Hematopoietic multipotent progenitor cell treated with erythropoietin and hydrocortisone succinate and interleukin-3 and kit ligand, for 8 days (in vitro differentiated cells): ENCODE measurements around the gene MAP3K10.
"Not testable (repeated sequence)": the region's sequence is repeated elsewhere in the genome, so short reads cannot be mapped to it uniquely, and the experiment has no call there.

Source experiments
- DNase-seq: peaks from one replicate; pipeline ENCODE4 v3.0.0-alpha.2; 2015

The MAP3K10 gene

DNA sequence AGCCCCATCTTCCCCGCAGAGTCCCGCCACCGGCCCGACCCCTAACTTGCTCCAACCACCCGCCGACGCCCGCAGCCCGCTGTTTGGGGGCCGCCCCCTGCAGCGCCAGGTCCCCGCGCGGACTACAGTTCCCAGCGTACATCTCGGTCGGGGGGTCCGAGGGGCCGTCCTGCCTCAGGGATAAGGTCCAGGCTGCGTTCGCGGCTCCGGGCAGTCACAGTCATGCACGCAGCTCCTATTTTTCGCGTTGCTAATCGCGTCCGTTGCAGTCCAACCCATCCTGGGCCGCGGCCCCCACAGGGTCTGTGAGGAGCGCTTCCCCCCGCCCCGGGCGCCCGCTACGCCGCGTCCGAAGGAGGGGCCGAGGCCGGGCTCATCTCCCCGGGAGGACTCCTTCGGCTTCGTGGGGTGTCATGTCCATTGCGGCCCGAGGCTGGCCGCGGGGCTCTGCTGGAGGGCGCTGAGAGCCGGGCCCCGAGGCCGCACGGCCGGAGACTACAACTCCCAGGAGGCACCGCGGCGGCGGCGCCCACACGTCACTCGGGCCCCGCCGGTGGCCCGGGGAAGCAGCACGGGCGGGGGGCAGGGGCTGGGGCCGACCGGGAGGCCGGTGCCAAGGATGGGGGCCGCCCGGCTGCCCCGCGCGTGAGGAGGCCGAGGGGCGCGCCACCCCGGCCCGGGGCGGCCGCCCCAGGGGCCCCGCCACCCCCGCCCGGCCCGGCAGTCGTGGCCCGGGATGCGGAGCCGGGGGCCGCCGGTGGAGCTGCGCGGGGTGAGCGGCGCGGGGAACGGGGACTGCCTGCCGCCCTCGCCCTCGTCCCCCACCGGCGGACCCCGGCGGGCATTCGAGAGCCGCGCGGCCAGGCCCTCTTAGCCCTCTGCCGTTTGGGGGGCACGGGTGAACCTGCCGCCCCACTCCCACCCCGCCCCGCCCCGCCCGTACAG lies at the start of gene MAP3K10:
Gene MAP3K10, plus strand, starts transcription at position 536 of the 945 bp plus-strand sequence. CDS start 606 bp downstream, outside the sequence.
- DNase-seq: peak; percentile 62

DNA sequence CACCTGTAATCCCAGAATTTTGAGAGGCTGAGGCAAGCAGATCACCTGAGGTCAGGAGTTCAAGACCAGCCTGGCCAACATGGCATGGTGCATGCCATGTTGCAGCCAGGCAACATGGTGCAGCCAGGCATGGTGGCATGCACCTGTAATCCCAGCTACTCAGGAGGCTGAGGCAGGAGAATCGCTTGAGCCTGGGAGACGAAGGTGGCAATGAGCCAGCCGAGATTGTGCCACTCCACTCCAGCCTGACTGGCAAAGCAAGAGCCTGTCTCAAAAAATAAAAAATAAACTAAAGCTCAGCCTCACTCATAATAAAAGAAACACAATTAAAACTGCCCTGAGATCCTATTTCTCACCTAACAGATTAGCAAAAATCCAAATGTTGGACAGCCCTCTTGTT lies 49.7 kb upstream of the MAP3K10 start:
- no peak for DNase-seq

DNA sequence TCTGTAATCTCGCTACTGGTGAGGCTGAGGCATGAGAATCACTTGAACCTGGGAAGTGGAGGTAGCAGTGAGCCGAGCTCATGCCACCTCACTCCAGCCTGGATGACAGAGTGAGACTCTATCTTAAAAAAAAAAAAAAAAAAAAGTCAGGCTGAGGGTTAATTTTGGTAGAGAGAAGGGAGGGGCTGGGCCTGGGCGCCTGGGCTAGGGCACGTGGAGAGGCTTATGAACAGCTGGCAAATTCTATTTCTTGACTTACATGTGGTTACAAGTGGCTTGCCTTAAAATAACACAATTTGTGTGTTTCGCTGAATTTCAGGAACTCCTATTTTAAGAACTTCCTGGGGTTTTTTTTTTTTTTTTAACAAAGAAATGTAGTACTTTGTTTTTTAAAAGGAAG lies 47.6 kb upstream of the MAP3K10 start:
- DNase-seq: no peak

DNA sequence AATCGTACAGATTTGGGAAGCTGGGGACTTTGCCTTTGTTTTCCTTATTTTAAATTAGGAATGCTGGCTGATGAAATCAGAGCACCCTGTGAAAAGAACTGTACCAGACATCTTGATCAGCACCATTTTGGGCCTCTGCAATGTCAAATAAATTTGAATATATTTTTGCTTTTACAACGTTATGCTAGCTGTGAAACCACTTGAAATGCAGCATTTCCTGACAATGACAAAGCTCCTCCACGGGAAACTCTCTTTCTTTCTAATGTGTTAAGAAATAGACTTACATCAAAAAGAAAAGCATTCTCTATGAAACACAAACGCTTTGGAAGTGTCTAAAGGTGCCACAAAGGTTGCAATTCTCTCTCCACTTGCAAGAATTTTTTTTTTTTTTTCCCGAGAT lies 47.1 kb upstream of the MAP3K10 start:
- DNase-seq: no peak

DNA sequence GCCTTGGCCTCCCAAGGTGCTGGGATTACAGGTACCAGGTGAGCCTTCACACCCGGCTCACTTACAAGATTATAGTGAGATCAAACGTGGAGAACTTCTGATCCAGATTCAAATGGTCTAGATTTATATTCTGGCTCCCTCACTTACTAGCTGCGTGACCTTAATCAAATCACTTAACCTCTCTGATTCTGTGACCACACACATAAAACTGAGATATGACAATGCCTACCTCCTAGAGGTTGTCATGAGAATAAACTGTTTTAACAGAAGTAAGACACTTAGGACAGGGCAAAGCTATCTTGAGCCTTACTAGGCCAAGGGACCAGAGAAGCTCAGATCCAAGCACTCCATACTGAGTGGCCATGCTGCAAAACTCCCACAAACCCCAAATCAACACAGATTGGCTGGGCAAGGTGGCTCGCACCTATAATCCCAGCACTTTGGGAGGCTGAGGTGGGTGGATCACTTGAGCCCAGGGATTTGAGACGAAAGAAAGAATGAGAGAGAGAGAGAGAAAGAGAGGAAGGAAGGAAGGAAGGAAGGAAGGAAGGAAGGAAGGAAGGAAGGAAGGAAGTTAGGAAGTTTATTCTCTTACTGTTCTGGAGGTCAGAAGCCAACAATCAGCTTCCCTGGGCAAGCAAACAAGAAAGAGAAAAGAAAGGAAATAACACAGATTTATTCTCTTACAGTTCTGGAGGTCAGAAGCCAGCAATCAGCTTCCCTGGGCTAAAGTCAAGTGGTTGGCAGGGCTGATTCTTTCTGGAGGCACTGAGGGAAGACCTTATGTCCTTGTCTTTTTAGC lies 46.1 kb upstream of the MAP3K10 start:
- DNase-seq: no peak

DNA sequence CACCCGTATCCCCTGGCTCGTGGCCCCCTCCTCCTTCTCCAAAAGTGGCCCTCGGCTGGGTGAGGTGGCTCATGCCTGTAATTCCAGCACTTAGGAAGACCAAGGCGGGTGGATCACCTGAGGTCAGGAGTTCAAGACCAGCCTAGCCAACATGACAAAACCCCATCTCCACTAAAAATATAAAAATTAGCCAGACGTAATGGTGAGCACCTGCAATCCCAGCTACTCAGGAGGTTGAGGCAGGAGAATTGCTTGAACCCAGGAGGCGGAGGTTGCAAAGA lies 45.5 kb upstream of the MAP3K10 start:
- not testable (repeated sequence) for DNase-seq

DNA sequence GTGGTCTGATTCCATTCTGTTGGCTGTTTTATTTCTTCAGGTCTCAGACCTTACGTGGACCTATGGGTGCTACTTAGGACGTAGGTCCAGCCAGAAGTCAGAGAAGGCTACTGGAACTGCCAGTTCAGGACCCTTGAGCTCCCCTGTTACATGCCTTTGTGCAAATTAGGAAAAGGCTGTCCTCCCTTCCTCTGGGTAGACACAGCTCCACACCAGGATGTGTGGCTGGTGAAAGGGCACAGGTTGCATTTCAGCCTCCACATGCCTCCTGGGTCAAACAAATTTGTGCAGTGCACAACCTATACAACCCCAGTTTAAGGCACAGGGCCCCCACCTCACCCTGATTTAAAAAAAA lies 43.9 kb upstream of the MAP3K10 start:
- no peak for DNase-seq

DNA sequence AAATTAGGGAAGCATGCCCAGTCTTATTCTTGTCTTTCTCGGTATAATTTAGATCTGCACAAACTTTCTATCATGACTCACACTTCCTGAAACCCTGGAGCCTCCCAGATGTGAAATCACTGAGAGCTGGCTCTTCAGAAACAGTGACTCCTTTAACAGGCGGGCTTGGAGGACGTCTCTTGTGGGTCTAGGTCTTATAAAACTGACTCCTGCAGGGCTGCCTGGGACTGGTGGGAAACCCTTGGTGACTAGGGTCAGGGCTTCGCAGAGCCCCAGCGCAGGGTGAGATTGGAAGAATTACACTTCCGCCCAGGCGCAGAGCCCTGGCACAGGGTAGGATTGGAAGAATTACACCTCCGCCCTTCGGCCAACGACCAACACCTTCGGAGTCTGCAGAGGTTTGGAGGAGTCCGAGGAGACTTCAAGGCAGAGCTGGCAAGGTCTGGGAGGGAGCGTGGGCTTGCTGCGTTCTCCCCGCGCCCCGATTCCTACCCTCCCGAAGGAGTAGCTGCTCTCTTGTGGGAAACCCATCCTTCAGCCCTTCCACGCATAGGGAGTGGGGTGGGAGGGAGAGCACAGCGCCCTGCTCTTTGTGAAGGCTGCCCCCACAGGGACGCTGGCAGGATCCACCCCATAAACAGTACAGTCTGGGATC lies 43.4 kb upstream of the MAP3K10 start:
- no peak for DNase-seq

DNA sequence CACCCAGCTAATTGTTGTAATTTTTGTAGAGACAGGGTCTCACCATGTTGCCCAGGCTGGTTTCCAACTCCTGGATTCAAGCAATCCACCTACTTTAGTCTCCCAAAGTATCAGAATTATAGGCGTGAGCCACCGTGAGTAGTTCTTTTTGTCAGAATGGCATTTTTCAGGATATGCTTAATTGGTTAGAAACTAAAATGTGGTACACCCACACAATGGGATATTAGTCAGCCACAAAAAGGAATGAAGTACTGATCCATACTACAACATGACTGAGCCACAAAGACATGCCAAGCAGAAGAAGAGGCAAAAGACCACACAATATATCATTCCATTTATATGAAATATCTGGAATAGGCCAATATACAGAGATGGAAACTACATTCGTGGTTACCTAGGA lies 41.7 kb upstream of the MAP3K10 start:
- DNase-seq: no peak

DNA sequence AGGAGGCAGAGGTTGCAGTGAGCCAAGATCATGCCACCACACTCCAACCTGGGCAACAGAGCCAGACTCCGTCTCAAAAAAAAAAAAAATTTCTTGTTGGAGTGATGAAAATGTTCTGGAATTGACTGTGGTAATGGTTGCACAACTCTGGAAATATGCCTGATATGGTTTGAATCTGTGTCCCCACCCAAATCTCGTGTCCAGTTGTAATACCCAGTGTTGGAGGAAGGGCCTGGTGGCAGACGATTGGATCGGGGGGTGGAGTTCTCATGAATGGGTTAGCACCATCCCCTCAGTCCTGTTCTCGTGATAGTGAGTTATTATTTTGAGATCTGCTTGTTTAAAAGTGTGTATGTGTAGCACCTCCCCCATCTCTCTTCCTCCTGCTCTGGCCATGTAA lies 41.1 kb upstream of the MAP3K10 start:
- DNase-seq: no peak

DNA sequence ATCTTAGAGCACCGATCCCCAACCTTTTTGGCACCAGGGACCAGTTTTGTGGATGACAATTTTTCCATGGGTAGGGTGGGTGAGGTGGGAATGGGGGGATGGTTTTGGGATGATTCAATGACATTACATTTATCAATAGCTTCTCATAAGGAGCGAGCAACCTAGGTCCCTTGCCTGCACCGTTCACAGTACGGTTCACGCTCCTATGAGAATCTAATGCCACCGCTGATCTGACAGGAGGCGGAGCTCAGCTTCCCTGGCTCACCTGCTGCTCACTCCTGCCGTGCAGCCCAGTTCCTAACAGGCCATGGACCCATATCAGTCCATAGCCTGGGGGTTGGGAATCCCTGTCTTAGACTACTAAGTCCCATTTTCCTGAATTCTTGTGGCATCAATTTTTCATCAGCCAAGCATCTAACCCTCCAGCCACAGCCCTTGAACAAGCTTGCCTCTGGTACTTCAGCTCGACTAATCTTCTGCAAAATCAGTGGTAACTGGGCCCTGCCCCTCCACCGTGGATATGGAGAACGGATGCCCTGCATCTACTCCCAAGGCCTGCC lies 37.0 kb upstream of the MAP3K10 start:
- DNase-seq: no peak

DNA sequence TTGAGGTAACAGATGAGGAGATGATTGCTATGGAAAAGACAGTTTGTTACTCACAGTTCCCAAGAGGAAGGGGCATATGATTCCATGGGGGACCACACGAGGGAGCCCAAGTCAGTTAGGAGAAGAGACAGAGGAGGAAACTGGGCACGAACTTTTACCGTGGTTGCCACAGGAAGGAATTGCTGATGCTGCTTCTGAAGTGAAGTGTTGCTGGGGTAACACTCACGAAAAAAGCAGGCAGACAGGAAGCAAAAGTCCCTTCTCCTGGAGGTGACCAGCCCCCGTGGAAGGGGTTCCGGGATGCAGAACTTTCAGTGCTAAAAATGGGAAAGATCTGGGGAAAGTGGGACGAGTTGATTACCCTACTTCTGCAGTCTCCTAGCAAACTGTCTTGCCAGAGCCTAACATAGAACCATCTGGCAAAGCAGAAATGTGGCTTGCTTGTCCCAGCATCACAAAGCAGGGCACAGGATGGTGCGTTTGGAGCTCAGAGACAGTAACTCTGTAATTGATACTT lies 35.4 kb upstream of the MAP3K10 start:
- DNase-seq: peak; percentile 46

DNA sequence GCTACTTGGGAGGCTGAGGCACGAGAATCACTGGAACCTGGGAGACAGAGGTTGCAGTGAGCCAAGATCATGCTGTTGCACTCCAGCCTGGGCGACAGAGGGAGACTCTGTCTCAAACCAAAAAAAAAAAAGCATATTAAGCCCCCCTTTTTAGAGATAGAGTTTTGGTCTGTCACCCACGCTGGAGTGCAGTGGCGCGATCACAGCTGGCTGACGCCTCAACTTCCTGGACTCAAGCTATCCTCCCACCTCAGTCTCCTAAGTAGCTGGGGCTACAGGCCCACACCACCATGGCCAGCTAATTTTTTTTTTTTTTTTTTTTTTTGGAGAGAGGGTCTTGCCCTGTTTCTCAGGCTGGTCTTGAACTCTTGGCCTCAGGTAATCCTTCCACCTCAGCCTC lies 34.2 kb upstream of the MAP3K10 start:
- no peak for DNase-seq

DNA sequence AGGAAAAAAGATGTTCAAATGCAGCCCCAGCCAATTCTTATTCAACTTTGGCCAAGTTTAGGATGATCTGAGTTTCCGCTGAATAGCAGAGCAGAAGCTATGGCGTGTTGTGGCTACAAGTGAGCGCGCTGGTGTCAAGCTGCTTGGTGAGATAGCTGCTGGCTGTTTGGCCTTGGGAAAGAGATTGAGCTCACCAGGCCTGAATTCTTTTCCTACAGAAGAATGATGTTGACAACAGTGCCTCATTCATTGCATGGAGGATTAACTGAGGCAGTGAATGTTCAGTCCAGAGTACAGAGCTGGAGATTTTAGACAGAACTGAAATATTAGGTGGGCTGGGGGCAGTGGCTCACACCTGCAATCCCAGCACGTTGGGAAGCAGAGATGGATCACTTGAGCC lies 31.5 kb upstream of the MAP3K10 start:
- peak; percentile 34 for DNase-seq

DNA sequence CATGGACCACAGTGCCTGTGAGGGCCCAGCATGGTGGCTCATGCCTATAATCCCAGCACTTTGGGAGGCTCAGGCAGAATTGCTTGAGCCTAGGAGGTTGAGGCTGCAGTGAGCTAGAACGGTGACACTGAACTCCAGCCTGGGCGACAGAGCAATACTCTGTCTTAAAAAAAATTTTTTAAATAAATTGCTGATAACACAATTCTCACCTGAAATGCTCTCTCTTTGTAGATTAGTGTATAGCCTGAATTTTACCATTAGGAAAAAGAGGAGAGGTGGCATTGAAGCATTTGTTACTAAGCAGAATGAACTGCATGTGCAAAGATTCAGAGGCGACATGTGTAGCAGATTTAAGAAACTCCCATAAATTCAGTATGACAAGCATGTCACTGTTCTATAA lies 29.1 kb upstream of the MAP3K10 start:
- no peak for DNase-seq

DNA sequence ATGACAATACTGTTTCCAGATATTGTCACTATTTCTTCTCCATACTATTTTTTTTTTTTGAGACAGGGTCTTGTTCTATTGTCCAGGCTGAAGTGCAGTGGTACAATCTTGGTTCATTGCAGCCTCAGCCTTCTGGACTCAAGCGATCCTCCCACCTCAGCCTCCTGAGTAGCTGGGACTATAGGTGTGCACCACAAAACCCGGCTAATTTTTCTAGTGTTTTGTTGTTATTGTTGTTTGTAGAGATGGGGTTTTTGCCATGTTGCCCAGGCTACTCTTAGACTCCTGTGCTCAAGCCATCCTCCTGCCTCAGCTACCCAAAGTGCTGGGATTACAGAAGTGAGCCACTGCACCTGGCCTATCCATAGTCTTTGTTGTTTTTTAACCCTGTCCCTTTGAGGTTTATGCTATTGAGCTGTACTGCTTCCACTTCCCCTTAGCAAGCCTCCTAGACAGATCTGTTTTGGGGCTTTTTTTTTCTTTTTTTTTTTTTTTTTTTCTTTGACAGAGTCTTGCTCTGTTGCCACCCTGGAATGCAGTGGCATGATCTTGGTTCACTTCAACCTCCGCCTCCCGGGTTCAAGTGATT lies 27.6 kb upstream of the MAP3K10 start:
- no peak for DNase-seq

DNA sequence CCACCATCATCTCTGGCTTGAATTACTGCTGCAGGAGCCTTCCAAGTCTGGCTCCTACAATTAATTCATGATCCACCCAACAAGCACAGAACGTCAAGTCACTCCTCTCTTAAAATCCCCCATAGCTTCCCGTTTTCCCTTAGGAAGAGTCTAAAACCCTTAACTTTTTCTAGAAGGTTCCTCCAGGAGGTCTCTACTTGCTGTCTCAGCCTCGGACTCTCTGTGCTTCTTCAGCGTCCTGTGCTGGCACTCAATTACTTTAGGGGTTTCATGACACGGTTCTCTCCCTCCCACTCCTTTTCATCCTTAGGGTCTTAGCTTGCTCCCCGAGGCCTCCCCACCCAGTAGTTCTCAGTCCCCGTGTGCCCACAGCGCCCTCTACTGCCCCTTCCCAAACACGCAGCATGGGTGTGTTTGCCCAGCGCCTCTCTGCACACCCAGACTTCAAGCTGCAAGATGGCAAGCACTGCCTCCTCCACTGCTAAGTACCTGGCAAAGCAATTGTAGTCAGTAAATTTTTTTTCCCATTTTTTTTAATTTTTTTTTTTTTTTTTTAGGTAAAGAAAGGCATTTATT lies 25.8 kb upstream of the MAP3K10 start:
- DNase-seq: peak; percentile 67

DNA sequence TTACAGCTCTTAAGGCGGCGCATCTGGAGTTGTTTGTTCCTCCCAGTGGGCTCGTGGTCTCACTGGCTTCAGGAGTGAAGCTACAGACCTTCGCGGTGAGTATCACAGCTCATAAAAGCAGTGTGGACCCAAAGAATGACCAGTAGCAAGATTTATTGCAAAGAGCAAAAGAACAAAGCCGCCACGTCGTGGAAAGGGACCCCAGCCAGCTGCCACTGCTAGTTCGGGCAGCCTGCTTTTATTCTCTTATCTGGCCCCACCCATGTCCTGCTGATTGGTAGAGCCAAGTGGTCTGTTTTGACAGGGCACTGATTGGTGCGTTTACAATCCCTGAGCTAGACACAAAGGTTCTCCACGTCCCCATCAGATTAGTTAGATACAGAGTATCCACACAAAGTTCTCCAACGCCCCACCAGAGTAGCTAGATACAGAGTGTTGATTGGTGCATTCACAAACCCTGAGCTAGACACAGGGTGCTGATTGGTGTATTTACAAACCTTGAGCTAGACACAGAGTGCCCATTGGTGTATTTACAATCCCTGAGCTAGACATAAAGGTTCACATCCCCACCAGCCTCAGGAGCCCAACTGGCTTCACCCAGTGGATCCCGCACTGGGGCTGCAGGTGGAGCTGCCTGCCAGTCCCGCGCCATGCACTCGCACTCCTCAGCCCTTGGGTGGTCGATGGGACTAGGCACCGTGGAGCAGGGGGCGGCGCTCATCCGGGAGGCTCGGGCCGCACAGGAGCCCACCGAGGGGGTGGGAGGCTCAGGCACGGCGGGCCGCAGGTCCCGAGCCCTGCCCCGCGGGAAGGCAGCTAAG lies 21.5 kb upstream of the MAP3K10 start:
- not testable (repeated sequence) for DNase-seq

DNA sequence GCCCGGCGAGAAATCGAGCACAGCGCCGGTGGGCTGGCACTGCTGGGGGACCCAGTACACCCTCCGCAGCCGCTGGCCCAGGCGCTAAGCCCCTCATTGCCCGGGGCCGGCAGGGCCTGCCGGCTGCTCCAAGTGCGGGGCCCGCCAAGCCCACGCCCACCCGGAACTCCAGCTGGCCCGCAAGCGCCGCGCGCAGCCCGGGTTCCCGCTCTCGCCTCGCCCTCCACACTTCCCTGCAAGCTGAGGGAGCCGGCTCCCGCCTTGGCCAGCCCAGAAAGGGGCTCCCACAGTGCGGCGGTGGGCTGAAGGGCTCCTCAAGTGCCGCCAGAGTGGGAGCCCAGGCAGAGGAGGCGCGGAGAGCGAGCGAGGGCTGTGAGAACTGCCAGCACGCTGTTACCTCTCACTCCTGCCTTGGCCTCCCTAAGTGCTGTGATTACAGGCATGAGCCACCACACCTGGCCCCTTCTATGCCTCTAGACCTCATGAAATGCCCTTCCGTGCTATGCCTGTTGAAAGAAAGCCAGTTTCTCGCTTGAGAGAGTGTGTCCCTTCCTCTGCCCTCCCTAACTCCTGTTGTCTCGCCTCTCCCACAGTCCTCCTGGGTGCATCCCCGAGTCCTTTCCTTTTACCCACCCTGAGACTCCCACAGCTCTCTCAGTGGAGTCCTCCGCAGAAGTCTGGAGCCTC lies 20.8 kb upstream of the MAP3K10 start:
- not testable (repeated sequence) for DNase-seq

DNA sequence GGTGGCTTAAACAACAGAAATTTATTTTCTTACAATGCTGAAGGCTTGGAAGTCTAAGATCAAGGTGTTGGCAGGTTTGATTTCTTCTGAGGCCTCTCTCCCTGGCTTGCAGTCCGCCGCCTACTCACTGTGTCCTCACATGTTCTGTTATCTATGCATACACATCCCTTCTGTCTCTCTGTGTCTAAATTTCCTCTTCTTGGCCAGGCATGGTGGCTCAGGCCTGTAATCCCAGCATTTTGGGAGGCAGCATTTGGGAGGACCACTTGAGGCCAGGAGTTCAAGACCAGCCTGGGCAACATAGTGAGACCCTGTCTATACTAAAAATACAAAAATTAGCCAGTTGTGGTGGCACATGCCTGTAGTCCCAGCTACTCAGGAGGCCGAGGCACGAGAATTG lies 19.9 kb upstream of the MAP3K10 start:
- DNase-seq: not testable (repeated sequence)

DNA sequence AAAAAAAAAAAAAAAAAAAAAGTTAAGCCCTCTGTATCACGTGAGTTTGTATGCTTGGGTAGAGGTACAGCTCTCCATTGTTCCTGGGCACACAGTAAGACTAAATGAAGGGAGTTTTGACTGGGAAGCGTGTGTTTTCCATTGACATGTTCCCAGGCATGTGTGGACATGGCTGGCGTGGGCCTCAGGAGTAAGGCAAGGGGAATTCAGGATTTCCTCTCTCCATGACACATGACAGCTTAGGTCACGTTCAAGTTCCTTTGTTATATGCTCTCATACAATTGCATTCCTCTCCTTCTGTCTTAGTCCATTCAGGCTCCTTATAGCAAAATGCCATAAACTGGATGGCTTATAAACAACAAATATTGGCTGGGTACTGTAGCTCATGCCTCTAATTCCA lies 17.1 kb upstream of the MAP3K10 start:
- DNase-seq: no peak
